Measurements from ENCODE around the gene CADM4.

DNA sequence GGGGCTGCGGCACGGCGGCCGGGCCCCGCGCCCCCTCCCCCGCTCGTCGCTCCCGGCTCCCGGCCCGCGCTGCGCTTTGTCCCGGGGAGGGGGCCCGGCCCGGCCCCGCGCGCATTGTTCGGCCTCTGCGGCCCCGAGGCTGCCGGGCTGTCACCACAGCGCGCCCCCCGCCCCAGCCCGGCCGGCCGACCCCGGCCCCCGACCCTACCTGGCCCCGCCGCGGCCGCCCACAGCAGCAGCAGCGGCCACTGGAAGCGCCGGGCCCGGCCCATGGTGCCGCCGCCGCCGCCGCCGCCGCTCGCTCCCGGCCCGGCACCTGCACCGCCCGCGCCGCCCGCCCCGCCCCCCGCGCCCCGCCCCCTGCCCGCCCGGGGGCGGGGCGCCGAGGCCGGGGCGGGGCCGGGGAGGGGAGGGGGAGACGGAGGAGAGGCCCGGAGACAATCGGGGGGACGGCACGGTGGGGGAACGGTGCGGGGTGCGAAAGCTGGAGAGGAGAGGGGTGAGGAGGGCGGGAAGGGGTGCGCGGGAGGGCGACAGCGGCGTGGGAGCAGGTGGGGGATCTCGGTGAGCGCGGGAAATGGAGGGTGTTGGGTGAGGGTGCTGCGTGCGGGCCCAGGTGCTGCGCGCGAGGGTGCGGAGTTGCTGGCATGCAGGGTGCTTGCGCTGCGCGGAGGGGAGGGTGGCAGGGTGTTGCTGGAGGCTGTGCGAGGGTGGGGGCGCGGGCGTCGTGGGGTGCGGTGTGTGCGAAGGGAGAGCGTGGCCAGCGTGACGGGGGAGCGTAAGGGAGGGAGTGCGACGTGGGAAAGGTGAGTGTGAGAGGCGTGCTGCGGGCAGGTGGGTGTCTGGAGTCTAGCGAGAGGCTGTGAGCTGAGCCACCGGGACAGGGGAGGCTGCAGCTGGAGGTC lies at the start of gene CADM4:
- TF ChIP-seq, protein P1, sequence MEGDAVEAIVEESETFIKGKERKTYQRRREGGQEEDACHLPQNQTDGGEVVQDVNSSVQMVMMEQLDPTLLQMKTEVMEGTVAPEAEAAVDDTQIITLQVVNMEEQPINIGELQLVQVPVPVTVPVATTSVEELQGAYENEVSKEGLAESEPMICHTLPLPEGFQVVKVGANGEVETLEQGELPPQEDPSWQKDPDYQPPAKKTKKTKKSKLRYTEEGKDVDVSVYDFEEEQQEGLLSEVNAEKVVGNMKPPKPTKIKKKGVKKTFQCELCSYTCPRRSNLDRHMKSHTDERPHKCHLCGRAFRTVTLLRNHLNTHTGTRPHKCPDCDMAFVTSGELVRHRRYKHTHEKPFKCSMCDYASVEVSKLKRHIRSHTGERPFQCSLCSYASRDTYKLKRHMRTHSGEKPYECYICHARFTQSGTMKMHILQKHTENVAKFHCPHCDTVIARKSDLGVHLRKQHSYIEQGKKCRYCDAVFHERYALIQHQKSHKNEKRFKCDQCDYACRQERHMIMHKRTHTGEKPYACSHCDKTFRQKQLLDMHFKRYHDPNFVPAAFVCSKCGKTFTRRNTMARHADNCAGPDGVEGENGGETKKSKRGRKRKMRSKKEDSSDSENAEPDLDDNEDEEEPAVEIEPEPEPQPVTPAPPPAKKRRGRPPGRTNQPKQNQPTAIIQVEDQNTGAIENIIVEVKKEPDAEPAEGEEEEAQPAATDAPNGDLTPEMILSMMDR (IDR thresholded peaks at IDR 0.05), result no peak
- no peak for TF ChIP-seq POLR2A (IDR thresholded peaks at IDR 0.05; ENCODE audit: low read depth)

Measured in esophagus muscularis mucosa (tissue), 3 donors.